PFSK-1 (cell line): Measurements from ENCODE around the gene PNPLA8.

Experiments
- POLR2AphosphoS5 ChIP-seq: IDR thresholded peaks from 2 replicates; pipeline ENCODE4 v1.6.1; 2012; ENCODE audit warnings: low read depth, mild to moderate bottlenecking, control low read depth, low read length, moderate library complexity
- SIN3A ChIP-seq: IDR thresholded peaks from 2 replicates; pipeline ENCODE4 v1.6.1; 2012; ENCODE audit warnings: mild to moderate bottlenecking, low read length, moderate library complexity, borderline replicate concordance; ENCODE audit not compliant: insufficient read depth

DNA sequence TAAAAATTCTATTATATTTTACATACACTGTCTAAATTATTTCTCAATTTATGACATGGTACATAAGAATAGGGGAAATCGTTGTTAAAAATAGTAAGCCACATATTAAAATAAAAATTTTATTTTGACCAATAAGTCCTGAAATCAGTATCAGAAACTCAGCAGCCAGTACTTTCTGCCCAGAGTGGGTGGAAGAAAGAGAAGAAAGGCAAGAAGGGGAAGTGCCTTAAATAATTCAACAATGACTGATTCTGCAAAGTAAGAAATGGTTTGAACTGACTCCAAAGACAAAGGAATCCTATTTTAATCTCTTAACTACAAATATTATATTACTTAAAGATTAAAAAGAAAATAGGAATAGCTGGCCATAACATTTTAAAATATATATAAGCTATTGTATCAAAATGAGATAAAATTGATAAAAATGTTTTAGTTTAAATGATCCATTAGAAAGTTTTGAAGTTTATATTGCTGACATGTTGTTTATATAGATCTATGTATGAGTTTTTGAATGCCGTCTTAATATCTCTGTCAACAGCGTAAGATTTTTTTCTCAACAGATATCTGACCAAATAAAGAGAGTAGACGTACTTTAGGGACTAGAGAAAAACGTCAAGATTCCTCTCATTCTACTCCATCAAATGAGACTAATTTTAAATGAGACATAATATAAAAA lies 39.5 kb downstream of the PNPLA8 start:
- TF ChIP-seq POLR2AphosphoS5 (no peak), SIN3A (no peak)
